Gastroesophageal sphincter (tissue), 4 donors: Measurements from ENCODE around the gene PNPLA7. TPM values are rescaled to one million over a fixed set of nuclear protein-coding genes. Genes with fewer than 3 reads are reported as not detected.

Source experiments
- ATAC-seq: fragments of 150-250 bp; one replicate; pipeline ENCODE4 v1.9.1; 2016; ENCODE audit warnings: mild to moderate bottlenecking, moderate library complexity
- H3K27ac ChIP-seq, 4 donors: fragments of 200-600 bp; sonication (generic) in 3 of 4; 1 replicate in 3 of 4; 2 replicates in 1 of 4; pipeline ENCODE4 v1.5.1; 2016 to 2019
- H3K27me3 ChIP-seq: fragments of 200-600 bp; sonication (generic); one replicate; pipeline ENCODE4 v1.5.1; 2019
- H3K36me3 ChIP-seq, 2 donors: fragments of 200-600 bp; sonication (generic); one replicate each; pipeline ENCODE4 v1.5.1; 2019; ENCODE audit warnings: control low read depth in 1 of 2
- H3K4me1 ChIP-seq, 3 donors: fragments of 200-600 bp; sonication (generic); 1 replicate in 2 of 3; 2 replicates in 1 of 3; pipeline ENCODE4 v1.5.1; 2016 to 2019; ENCODE audit warnings: control low read depth in 2 of 3
- H3K4me3 ChIP-seq, 2 donors: fragments of 200-600 bp; sonication (generic); one replicate each; pipeline ENCODE4 v1.5.1; 2019; ENCODE audit warnings: mild to moderate bottlenecking in 1 of 2, moderate library complexity in 1 of 2
- H3K9me3 ChIP-seq, 3 donors: fragments of 200-600 bp; sonication (generic); one replicate each; pipeline ENCODE4 v1.5.1; 2017 to 2019; ENCODE audit warnings: control low read depth in 2 of 3
- EP300 ChIP-seq: sonication (generic); formaldehyde crosslinking; IDR thresholded peaks from one replicate; pipeline ENCODE4 v1.6.1; 2017; ENCODE audit warnings: antibody characterized with exemption, mild to moderate bottlenecking
- POLR2A ChIP-seq, 2 donors: fragments of 450-650 bp; IDR thresholded peaks; one replicate each; pipeline ENCODE4 v1.6.1; 2017; ENCODE audit warnings: antibody characterized with exemption in 2 of 2, mild to moderate bottlenecking in 2 of 2, moderate library complexity in 1 of 2
- POLR2AphosphoS5 ChIP-seq: sonication (generic); formaldehyde crosslinking; IDR thresholded peaks from one replicate; pipeline ENCODE4 v1.6.1; 2017; ENCODE audit warnings: antibody characterized with exemption
- WGBS, 2 donors: methylation state at CpG; one replicate each; pipeline ENCODE4 v1.1.5; 2018; ENCODE audit warnings: low coverage in 1 of 2; 5-methylcytosine and 5-hydroxymethylcytosine counted together
- total RNA-seq, 4 donors: library from RNA; depleted of rRNA; stranded (reverse); fragments of >200 nt; gene quantifications; one replicate each; pipeline ENCODE4 v1.1.0, GENCODE V29; 2016
- TF ChIP-seq, protein P1 (sequence below), 4 experiments: fragments of 200-600 bp in 2 of 4; fragments of 450-650 bp in 2 of 4; sonication (generic) in 1 of 4; IDR thresholded peaks; one replicate each; pipeline ENCODE4 v1.5.1; 2017 to 2019; ENCODE audit warnings: antibody characterized with exemption in 4 of 4, mild to moderate bottlenecking in 2 of 4, moderate library complexity in 2 of 4

The PNPLA7 gene
- total RNA-seq, 4 donors from 2014 or later, result 2.0 to 11.2 (median 6.6) TPM

GRCh38 chr9:137590123-137590468 lies 39.9 kb upstream of the PNPLA7 start:
- Histone ChIP-seq H3K9me3 (no peaks in the 10 kb centered on the region), H3K27ac (peak overlapping the region in 3 of 4 donors; percentile 63 to 82 (median 70)), H3K27me3 (no peaks in the 10 kb centered on the region), H3K4me3 (peak overlapping the region; percentile 67 to 79), H3K4me1 (peaks cover 0 to 31% (median 6%) of the 10 kb centered on the region in 3 donors), H3K36me3 (peaks cover 0 to 36% of the 10 kb centered on the region in 2 donors)
- TF ChIP-seq, protein P1, sequence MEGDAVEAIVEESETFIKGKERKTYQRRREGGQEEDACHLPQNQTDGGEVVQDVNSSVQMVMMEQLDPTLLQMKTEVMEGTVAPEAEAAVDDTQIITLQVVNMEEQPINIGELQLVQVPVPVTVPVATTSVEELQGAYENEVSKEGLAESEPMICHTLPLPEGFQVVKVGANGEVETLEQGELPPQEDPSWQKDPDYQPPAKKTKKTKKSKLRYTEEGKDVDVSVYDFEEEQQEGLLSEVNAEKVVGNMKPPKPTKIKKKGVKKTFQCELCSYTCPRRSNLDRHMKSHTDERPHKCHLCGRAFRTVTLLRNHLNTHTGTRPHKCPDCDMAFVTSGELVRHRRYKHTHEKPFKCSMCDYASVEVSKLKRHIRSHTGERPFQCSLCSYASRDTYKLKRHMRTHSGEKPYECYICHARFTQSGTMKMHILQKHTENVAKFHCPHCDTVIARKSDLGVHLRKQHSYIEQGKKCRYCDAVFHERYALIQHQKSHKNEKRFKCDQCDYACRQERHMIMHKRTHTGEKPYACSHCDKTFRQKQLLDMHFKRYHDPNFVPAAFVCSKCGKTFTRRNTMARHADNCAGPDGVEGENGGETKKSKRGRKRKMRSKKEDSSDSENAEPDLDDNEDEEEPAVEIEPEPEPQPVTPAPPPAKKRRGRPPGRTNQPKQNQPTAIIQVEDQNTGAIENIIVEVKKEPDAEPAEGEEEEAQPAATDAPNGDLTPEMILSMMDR (IDR thresholded peaks at IDR 0.05), result no peak
- TF ChIP-seq EP300 (no peak), POLR2A (IDR thresholded peaks at IDR 0.05) (peak in 1 of 2 donors; percentile 41), POLR2AphosphoS5 (no peak)
- peak; percentile 32 for ATAC-seq
- WGBS, 2 donors, result 0% methylated on average over 11 of the region's 61 CpGs; no CpG with 5 or more reads in 1 of the 2 donors

GRCh38 chr9:137589441-137590122 lies 39.4 kb upstream of the PNPLA7 start:
- Histone ChIP-seq H3K4me1 (peaks cover 0 to 31% (median 6%) of the 10 kb centered on the region in 3 donors), H3K27ac (peak overlapping the region in 3 of 4 donors; percentile 63 to 82 (median 70)), H3K27me3 (no peaks in the 10 kb centered on the region), H3K9me3 (no peaks in the 10 kb centered on the region), H3K4me3 (peak overlapping the region; percentile 67 to 79), H3K36me3 (peaks cover 0 to 41% of the 10 kb centered on the region in 2 donors)
- peak; percentile 16 for ATAC-seq
- 0% methylated on average over 6 of the region's 58 CpGs; no CpG with 5 or more reads in 1 of the 2 donors for WGBS, 2 donors
- TF ChIP-seq POLR2A (IDR thresholded peaks at IDR 0.05) (no peak), POLR2AphosphoS5 (no peak), EP300 (no peak)
- TF ChIP-seq, protein P1 (IDR thresholded peaks at IDR 0.05), result no peak

DNA sequence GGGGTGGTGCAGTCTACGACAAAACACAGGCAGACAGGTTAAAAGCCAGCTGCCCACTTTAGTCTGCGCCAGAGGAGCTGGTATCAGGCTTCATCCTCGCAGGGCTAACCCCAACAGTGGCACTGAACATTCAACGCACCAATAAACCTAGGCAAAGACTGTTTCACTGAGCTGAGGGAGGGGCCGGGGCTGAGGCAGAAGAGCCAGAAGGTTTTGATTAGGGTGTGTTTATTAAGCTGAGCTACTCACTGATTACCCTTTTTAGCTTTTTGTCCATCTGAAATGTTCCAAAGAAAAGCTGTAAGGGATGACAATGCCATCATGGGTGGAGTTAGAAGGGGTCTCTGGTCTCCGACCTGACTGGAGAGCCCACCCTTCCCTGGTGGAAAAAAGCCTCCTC lies 38.7 kb upstream of the PNPLA7 start:
- Histone ChIP-seq H3K27ac (no peak overlapping the region), H3K4me3 (no peak overlapping the region), H3K9me3 (no peaks in the 10 kb centered on the region), H3K36me3 (peaks cover 0 to 48% of the 10 kb centered on the region in 2 donors), H3K4me1 (peaks cover 0 to 31% (median 6%) of the 10 kb centered on the region in 3 donors), H3K27me3 (no peaks in the 10 kb centered on the region)
- WGBS, 2 donors, result 74 to 90% methylated on average over 3 of the region's 6 CpGs
- TF ChIP-seq POLR2A (IDR thresholded peaks at IDR 0.05) (no peak), POLR2AphosphoS5 (no peak), EP300 (no peak)
- TF ChIP-seq, protein P1 (IDR thresholded peaks at IDR 0.05), result no peak
- no peak for ATAC-seq

DNA sequence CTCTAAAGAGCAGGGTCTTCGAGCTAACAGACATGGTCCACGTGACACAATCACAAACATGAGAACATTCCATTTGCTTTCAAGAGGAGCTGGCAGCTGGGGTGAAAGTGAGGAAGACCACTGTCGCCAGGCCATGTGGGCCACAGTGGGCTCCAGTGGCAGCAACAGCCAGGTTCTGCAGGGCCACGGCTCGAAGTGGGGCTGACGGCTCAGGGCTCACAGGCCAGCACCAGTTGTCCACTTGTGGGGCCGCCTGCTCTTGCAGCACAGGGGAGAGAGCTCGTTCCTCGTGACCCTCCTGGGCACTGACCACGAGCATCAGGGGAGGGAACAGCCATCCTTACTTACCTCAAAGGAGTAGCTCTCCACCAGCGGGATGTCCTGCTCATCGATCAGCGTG lies 38.1 kb upstream of the PNPLA7 start:
- no peaks in the 10 kb centered on the region for H3K9me3 ChIP-seq
- H3K36me3 ChIP-seq, result peaks cover 0 to 53% of the 10 kb centered on the region in 2 donors
- WGBS, 2 donors, result 93 to 94% methylated on average over 2 to 5 of the region's 13 CpGs
- no peak for ATAC-seq
- H3K27me3 ChIP-seq, result no peaks in the 10 kb centered on the region
- peaks cover 0 to 31% (median 6%) of the 10 kb centered on the region in 3 donors for H3K4me1 ChIP-seq
- H3K4me3 ChIP-seq, result no peak overlapping the region
- TF ChIP-seq, protein P1 (IDR thresholded peaks at IDR 0.05), result no peak
- no peak for TF ChIP-seq POLR2AphosphoS5
- TF ChIP-seq POLR2A (IDR thresholded peaks at IDR 0.05), result no peak
- no peak overlapping the region for H3K27ac ChIP-seq

DNA sequence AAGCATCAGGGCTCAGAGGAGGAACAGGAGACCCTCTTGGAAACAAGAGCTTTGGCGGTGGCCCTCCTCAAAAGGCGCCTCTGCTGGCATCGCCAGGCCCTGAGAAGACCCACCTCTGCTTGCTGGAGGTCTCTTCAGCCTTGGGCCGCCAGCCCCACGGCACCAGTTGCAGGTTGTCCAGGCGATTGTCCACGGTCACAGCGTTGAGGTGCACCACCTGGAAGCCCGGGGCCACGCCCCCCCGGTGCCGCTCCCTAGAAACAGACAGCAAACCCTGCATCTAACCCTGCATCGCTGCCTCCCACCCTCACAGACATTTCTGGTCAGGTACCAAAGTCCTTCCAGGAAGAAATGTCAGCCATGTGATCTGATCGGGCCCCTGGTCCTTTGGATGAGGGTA lies 36.7 kb upstream of the PNPLA7 start:
- Histone ChIP-seq H3K4me3 (no peak overlapping the region), H3K27ac (no peak overlapping the region), H3K4me1 (peaks cover 0 to 31% (median 6%) of the 10 kb centered on the region in 3 donors), H3K27me3 (no peaks in the 10 kb centered on the region), H3K9me3 (no peaks in the 10 kb centered on the region), H3K36me3 (peaks cover 0 to 68% of the 10 kb centered on the region in 2 donors)
- no peak for ATAC-seq
- 80 to 83% methylated on average over 1 to 6 of the region's 14 CpGs for WGBS, 2 donors
- TF ChIP-seq EP300 (no peak), POLR2AphosphoS5 (no peak), POLR2A (IDR thresholded peaks at IDR 0.05) (no peak)
- TF ChIP-seq, protein P1 (IDR thresholded peaks at IDR 0.05), result no peak
